Germinal center (tissue), 1 donor: Measurements from ENCODE around the gene MLNR.

Experiments used
- DNase-seq: peaks from one replicate; pipeline ENCODE4 v3.0.0; 2012; ENCODE audit warnings: mixed read lengths, low spot score

Gene MLNR

GRCh38 chr13:49220036-49220855 is at the start of gene MLNR:
TSS of gene MLNR (plus strand) at chr13:49220338. CDS start at chr13:49220338, 0 bp downstream.
- peak; percentile 58 for DNase-seq

GRCh38 chr13:49171359-49171758 is 48.8 kb upstream of the MLNR start:
- no peak for DNase-seq

- no peak for DNase-seq
Measured at GRCh38 chr13:49183672-49184325, 36.3 kb upstream of the MLNR start.

- no peak for DNase-seq
Measured at GRCh38 chr13:49184621-49185020, 35.5 kb upstream of the MLNR start.

- DNase-seq: no peak
Measured at GRCh38 chr13:49185264-49185663, 34.9 kb upstream of the MLNR start.

- no peak for DNase-seq
Measured at GRCh38 chr13:49190901-49191300, 29.2 kb upstream of the MLNR start.

- DNase-seq: no peak
Measured at GRCh38 chr13:49206641-49207040, 13.5 kb upstream of the MLNR start.

- no peak for DNase-seq
Measured at GRCh38 chr13:49208619-49209018, 11.5 kb upstream of the MLNR start.

GRCh38 chr13:49210114-49210513 is 10.0 kb upstream of the MLNR start:
- no peak for DNase-seq

- no peak for DNase-seq
Measured at GRCh38 chr13:49210669-49211068, 9.5 kb upstream of the MLNR start.

- peak; percentile 16 for DNase-seq
Measured at GRCh38 chr13:49213539-49213938, 6.6 kb upstream of the MLNR start.

GRCh38 chr13:49213997-49214916 is 5.9 kb upstream of the MLNR start:
- no peak for DNase-seq

GRCh38 chr13:49214917-49215376 is 5.2 kb upstream of the MLNR start:
- DNase-seq: peak; percentile 63

GRCh38 chr13:49216334-49216733 is 3.8 kb upstream of the MLNR start:
- DNase-seq: no peak

- no peak for DNase-seq
Measured at GRCh38 chr13:49217962-49218492, 2.1 kb upstream of the MLNR start.

- no peak for DNase-seq
Measured at GRCh38 chr13:49218493-49219051, 1.6 kb upstream of the MLNR start.

GRCh38 chr13:49219647-49220035 is 497 bp upstream of the MLNR start:
- DNase-seq: no peak

- peak; percentile 21 for DNase-seq
Measured at GRCh38 chr13:49220856-49221589, 885 bp downstream of the MLNR start.

- no peak for DNase-seq
Measured at GRCh38 chr13:49221590-49221965, 1.4 kb downstream of the MLNR start.

GRCh38 chr13:49225223-49226042 is 5.3 kb downstream of the MLNR start:
- DNase-seq: no peak
